Measurements from ENCODE around the gene JAKMIP3.

DNA sequence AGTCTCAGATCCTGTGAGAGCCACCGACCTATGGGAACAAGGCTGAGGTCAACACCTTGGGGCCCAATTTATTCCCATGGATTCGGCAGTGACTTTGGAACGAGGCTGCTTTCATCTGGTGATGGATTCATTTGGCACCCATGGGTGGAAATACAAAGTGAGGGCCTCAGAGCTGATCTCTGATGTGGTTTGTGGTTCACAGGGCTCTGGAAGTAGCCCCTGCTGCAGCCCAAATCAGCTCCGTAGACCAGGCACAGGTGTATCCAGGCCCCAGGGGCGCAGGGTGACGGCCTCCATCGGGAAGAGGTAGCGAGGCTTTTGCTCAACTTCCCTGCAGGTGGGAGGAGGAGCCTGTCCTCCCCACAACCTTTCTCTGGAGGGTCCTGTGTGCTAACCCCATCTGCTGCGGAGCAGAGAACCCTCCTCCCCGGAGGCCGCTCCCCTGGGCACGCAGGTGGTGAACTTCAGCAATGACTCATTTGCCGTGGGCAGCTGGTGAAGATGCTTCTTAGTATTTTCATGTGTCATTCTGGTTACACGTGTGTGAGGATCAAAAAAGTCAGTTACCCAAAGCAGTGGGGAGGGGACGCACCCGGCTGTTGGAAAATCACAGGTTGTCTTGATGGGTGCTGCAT lies 7.5 kb upstream of the JAKMIP3 start:
- TF ChIP-seq, protein P1, sequence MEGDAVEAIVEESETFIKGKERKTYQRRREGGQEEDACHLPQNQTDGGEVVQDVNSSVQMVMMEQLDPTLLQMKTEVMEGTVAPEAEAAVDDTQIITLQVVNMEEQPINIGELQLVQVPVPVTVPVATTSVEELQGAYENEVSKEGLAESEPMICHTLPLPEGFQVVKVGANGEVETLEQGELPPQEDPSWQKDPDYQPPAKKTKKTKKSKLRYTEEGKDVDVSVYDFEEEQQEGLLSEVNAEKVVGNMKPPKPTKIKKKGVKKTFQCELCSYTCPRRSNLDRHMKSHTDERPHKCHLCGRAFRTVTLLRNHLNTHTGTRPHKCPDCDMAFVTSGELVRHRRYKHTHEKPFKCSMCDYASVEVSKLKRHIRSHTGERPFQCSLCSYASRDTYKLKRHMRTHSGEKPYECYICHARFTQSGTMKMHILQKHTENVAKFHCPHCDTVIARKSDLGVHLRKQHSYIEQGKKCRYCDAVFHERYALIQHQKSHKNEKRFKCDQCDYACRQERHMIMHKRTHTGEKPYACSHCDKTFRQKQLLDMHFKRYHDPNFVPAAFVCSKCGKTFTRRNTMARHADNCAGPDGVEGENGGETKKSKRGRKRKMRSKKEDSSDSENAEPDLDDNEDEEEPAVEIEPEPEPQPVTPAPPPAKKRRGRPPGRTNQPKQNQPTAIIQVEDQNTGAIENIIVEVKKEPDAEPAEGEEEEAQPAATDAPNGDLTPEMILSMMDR (conservative IDR thresholded peaks at IDR 0.05; ENCODE audit: low read depth, low read length) = no peak
- no peak for TF ChIP-seq EZH2 (IDR thresholded peaks at IDR 0.05; ENCODE audit: borderline replicate concordance, low read depth, low read length, poor library complexity, severe bottlenecking)

All from A673 (cell line).